Astrocyte (in vitro differentiated cells and primary cell): ENCODE results near the gene TEPSIN.

ENCODE experiments used
- EZH2 ChIP-seq: IDR thresholded peaks from 2 replicates; pipeline ENCODE4 v1.6.1; 2012; ENCODE audit warnings: mild to moderate bottlenecking, low read length, inconsistent platforms; ENCODE audit not compliant: insufficient read depth
- TF ChIP-seq, protein P1 (sequence below): IDR thresholded peaks from 2 replicates; pipeline ENCODE4 v1.5.1; 2011; ENCODE audit warnings: low read depth, mild to moderate bottlenecking, inconsistent platforms, low read length, moderate library complexity; ENCODE audit not compliant: insufficient read depth

DNA sequence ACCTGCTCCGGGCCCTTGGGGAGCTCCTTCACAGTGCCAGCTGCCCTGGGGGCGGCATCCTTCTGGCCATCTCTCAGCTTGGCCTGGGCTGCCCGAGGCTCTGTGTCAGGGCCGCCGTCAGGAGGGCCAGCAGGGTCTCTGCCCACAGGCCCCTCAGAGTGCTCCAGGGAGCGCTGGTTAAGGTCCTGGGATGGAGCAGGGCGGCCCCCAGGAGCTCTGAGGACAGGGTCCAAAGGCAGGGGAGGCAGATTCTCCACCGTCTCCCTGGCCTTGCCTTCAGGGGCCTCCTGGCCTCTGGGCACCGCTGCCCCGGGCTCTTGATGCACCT, 7.5 kb upstream of the TEPSIN start:
- TF ChIP-seq, protein P1, sequence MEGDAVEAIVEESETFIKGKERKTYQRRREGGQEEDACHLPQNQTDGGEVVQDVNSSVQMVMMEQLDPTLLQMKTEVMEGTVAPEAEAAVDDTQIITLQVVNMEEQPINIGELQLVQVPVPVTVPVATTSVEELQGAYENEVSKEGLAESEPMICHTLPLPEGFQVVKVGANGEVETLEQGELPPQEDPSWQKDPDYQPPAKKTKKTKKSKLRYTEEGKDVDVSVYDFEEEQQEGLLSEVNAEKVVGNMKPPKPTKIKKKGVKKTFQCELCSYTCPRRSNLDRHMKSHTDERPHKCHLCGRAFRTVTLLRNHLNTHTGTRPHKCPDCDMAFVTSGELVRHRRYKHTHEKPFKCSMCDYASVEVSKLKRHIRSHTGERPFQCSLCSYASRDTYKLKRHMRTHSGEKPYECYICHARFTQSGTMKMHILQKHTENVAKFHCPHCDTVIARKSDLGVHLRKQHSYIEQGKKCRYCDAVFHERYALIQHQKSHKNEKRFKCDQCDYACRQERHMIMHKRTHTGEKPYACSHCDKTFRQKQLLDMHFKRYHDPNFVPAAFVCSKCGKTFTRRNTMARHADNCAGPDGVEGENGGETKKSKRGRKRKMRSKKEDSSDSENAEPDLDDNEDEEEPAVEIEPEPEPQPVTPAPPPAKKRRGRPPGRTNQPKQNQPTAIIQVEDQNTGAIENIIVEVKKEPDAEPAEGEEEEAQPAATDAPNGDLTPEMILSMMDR = no peak
- no peak for TF ChIP-seq EZH2
